SW 1271 (cell line): ENCODE data around the gene STK11IP.

Experiments
- DNase-seq, 2 experiments: peaks; one replicate each; lab custom pipeline; 2025; lab: John Stamatoyannopoulos, UW

STK11IP gene

DNA sequence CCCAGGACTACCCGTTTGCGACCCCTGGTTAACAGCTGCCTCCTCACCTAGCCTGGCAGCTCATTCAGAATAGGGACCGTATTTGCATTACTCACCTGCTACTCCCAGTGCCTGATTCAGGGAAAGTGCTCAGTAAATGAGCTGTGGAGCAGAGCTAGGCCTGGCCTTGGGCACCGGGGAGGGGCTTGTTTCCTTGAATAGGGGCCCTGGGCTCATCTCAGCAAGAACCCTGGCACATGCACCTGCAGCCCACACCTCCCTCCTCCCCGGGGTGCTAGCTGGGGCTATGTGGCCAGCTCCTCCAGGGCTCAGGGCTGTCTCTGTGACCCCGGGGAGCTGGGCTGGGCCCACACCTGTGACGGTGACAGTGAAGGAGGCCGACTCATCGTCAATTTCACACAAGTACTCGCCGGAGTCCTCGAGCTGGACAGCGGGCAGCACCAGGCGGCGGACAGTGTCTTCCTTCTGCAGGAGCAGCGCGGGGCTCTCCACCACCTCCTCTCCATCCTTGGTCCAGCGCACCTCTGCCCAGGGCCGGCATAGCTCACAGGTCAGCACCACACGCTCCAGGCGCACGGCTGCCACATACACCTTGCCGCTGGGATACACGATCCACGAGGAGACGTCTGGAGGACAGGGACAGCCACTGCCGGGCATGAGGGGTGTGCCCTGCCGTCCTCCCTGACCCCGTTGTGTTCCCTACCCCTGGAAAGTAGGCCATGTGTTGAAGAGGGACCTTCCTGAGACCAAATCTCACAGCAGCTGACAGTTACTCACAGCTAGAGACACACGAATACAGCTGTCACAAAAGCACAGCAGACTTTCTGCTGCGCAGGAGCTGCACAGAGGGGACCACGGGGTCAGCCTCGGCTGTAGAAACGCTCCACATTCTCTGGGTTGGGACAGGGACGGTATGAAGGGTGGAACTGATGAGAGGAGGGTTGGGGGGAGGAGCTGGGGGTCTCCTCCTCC lies 35.3 kb upstream of the STK11IP start:
- no peak for DNase-seq

DNA sequence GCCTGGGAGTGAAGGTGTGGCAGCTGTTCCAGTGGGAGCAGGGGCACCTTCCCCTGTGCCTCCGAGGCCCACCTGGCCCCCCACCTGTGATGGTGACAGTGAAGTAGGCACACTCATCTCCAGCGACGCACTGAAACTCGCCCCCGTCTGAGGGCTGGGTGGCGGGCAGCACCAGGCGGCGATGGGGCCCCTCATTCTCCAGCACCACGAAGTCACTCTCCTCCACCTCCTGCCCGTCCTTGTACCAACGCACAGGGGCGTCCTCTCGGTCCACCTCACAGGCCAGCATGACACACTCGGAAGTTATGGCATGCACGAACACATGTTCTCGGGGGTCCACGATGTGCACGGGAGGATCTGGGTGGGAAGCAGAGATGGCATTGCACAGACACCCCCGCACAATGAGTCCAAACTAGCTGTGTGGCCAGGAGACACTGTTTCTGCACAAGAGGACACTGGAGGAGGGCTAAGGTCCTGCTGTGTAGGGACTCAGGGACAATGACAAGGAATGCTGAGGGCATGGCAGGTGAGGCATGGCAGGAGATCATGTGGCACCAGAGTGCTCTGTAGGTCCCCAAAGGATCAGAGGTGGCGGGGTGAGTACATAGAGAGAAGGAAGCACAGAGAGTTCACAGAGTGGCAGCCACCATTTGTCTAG lies 34.3 kb upstream of the STK11IP start:
- no peak for DNase-seq

DNA sequence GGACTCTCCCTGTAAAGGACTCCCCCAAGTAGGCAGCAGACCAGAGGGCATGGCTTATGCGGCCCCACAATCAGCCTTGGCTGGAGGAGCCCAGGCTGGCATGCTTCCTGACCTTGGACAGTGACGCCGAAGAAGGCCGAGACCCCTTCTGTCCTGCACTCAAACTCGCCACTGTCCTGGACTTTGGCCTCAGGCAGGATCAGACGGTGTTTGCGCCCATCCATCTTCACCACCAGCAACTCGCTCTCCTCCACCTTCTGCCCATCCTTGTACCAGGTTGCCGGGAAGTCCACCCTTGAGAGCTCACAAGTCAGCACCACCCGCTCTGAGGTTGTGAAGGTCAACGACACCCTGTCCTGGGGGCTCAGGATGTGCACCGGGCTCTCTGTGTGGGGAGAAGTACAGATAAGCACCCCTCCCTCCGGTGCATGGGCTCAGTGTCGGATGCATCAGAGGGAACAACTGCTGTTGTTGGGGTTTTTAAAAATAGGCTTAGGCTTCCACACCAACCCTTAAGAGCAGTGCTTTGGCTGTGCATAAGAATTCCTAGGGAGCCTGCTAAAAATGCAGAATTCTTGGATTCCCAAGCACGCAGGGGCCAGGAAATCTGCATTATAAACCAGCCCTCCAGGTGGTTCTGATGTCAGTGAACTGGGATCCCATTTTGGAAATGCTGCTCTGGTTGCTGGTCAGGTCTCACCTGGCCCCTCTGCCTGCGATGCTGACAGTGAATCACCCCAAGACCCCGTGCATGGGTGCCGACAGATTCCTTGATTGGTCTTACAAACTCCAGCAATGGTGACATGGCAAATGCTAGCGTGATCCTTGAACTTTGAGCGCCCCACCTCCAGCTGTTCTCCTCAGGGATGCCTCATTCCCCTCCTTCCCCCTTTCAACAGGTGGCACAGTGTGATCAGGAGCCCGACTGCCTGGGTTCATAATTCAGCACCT lies 32.3 kb upstream of the STK11IP start:
- DNase-seq, result no peak

DNA sequence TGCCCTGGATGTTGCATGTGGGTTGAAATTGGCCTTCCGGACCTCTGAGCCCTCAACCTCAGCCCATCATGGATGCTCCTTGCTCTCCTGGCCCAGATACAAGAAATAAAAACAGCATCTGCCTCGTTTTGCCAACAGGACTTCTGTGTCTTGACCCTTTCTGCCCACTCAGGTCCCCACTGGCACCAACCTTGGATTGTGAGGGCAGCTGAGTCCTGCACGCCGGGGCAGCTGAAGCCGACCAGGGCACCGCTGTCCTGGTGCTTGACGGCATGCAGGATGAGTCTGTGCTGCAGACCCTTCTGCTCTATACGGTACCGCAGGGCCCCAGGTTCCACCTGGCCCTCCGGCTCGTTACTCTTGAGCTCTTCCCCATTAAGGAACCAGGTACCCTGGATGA lies 31.0 kb upstream of the STK11IP start:
- no peak for DNase-seq

DNA sequence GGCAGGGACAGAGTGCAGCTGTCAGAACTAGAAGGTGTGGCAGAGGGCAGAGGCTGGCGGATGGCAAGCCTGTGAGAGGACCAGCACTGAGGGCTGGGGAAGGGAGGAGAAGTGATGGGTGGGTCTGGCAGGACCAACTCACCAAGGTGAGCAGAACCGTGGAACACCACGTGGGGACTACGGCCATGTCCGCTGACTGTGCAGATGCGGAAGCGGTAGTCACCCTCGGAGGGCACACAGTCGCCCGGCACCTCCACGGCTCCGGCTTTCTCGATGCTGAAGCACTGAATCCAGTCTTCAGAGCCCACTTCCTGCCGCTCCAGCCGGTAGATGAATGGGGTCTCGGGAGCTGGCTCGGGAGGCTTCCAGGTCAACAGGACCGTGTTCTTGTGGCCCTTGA lies 30.5 kb upstream of the STK11IP start:
- DNase-seq, result no peak

DNA sequence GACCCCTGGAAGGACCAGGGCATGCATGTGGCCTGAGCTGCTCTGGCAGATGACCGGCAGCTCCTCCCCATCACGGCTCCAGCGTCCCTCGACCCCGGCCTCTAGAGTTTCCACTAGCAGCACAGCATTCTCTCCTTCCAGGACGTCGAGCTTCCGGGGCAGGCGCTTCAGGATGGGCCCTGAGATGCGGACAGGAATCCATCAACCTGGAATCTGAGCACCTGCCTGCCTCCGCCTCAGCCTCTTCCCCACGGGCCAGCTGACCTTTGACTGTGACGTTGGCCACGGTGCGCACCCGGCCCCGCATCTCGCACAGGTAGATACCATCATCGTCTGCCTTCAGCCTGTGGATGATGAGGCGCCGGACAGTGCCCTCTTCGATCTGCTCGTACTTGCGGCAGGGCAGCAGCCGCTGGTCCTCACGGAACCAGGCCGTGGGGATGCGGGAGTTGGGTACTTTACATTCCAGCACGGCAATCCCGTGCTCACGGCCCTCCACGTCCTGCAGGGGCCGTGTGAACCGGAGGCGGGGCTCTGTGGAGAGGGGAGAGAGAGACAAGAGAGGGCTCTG lies 29.8 kb upstream of the STK11IP start:
- DNase-seq, result no peak

DNA sequence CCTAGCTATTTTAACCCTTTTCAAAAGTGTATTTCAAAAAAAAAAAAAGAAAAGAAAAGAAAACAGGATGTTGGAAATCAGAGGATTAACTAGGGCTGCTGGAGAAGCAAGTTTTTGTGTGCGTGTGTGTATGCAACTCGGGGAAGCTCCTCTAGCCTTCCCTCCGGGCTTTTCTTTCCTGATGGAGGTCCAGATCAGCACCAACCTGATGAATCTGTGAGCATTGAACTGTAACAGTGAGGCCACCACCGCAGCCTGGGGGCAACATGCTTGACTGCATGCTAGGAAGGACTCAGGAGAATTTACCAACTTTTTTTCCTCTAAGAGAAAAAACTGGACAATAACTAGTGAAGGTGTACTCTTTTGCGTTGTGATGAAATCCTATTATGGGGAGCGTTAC lies 28.6 kb upstream of the STK11IP start:
- DNase-seq, result no peak

DNA sequence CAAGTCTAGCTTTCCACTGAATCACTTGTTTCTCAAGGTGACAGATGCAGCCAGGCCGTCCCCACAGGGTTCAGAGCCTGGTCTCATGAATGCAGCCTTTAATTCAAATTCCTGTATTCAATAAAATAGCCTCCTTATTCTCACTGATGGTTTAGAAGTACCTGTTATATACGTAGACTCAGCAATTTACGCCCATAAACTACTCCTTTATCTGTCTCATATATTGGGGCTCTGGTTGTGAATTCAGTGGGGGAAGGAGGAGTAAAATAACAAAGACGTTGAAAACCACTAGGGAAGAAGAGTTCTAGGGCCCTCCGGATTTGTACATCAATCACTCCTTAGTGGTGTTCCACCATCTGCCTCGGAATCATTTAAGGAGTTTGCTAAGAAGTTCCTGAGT lies 28.0 kb upstream of the STK11IP start:
- no peak for DNase-seq

DNA sequence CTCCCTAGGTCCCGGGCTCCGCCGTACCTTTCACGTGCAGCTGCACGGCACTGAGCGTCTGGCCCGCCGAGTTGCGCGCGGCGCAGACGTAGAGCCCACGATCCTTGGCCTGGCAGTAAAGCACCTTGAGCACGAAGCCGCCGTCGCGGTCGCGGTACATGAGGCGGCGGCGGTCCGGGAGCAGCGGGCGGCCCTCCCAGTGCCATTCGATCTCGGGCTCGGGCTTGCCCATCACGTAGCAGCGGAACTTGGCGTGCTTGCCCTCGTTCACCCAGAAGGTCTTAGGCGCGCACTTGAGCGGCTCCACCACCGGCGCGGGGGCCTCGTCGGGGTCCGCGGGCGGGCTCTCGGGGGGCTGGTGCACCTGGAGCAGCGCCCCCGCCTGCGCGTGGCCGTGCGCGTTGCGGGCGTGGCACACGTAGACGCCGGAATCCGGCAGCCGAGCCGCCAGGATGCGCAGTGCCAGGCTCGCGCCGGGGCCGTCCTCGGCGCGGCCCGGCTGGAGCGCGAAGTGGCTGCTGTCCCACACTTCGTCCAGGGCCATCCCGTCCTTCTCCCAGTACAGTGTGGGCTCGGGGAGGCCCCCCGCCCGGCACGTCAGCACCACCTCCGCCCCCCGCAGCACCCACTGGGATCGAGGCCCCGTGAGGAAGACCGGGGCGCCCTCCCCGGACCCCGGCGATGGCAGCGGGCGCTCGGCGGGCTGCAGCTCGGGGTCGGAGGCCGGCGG lies 27.3 kb upstream of the STK11IP start:
- DNase-seq, result peak in 1 of 2 experiments; percentile 26

DNA sequence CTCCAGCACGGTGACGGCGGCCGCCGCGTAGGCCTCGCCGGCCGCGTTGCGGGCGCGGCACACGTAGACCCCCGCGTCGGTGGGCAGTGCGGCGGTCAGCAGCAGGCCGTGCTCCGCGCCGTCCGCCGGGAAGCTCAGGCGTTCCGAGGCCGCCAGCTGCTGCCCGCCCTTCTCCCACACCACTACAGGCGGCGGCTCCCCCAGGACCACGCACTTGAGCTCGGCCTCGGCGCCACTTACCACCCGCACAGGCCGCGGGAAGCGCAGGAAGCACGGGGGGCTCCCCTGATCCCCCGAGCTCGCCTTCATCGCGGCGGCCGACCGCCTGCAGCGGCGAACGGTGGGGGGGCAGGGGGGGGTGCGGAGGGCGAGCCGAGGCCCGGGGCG lies 26.7 kb upstream of the STK11IP start:
- DNase-seq, result no peak

DNA sequence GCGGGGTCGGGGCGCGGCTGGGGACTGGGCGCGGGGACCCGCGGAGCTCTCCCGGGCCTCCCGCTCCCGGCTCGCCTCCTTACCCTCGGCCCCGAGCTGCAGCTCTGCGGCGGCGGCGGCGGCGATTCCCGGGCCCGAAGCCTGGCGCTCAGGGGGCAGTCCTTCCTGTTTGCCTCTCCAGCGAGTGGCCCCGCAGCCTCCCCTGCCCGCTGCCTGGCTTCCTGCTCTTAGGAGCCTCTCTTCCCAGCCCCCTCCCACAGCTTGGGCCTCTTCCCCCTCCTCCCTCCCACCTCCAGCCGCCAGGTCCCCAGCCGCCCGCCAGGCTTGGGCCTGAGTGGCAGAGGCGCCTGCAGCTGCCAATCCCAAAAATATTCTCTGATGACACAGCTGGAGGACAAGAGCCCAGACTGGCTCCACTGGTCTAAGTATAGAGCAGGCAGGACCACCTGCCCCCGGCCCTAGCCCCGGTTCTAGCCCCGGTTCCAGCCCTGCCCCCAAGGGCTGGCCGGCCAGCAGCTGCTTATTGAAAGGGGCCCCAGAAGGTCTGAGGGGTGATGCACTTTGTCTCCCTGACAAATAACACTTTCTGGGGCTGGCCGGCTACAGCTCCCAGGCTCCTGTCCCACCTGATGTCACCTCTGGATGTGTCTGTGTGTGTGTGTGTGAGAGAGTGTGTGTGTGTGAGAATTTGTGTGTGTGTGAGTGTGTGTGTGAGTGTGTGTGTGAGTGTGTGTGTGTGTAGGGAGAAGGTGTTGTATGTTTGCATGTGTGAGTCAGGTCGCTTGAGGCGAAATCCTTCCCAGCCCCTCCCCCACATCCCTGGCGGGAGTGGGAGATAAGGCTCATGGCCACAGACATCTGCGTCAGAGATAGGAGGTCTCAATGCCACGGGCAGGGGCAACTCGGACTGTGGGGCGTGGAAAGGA lies 26.1 kb upstream of the STK11IP start, which contains the start of gene OBSL1:
TSS of gene OBSL1 (minus strand) at position 229 of the 926 bp plus-strand sequence. CDS start 307 bp downstream, outside the sequence.
- DNase-seq, result peak; percentile 47 to 49

DNA sequence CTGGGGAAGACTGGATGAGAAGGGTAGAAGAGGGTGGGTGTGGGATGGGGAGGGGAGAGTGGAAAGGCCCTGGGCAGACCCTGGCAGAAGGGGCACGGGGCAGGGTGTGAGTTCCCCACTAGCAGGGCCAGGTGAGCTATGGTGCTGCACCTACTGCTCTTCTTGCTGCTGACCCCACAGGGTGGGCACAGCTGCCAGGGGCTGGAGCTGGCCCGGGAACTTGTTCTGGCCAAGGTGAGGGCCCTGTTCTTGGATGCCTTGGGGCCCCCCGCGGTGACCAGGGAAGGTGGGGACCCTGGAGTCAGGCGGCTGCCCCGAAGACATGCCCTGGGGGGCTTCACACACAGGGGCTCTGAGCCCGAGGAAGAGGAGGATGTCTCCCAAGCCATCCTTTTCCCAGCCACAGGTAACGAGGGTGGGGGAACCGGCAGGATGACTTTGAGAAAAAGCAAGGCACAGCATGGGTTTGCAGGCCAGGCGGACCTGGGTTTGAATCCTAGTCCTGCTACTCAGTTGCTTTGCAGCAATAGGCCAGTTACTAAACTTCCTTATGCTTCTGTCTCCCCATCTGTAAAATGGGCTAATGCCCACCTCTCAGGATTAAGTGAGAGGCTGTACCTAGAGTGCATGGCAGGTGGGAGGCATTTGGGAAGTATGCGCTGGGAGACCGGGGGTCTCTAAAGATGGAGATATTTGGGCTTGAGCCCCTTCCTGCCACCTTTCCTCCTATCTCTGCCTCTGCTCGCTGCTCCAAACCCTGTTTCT lies 25.2 kb upstream of the STK11IP start, which contains the start of gene INHA:
TSS of gene INHA (plus strand) at position 74 of the 765 bp plus-strand sequence. CDS start at position 139, 65 bp downstream.
- DNase-seq, result no peak

DNA sequence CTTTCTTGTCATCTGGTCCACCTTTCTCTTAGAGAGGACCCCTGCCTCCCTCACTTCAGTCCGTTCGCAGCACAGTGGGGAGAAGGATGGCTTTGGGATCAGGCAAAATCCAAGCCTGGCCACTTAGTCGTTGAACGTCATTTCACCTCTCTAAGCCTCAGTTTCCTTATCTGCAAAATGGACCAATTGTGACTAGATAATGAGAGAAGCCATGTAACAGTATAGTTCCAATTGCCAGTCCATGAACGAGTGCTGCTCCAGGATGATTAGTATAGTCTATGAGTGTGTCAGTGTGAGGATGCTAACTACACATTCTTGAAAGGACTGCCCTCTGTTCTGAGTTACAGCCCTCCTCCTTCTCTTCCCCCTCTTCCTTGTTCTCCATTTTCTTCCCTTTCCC lies 24.5 kb upstream of the STK11IP start:
- DNase-seq, result peak in 1 of 2 experiments; percentile 83

DNA sequence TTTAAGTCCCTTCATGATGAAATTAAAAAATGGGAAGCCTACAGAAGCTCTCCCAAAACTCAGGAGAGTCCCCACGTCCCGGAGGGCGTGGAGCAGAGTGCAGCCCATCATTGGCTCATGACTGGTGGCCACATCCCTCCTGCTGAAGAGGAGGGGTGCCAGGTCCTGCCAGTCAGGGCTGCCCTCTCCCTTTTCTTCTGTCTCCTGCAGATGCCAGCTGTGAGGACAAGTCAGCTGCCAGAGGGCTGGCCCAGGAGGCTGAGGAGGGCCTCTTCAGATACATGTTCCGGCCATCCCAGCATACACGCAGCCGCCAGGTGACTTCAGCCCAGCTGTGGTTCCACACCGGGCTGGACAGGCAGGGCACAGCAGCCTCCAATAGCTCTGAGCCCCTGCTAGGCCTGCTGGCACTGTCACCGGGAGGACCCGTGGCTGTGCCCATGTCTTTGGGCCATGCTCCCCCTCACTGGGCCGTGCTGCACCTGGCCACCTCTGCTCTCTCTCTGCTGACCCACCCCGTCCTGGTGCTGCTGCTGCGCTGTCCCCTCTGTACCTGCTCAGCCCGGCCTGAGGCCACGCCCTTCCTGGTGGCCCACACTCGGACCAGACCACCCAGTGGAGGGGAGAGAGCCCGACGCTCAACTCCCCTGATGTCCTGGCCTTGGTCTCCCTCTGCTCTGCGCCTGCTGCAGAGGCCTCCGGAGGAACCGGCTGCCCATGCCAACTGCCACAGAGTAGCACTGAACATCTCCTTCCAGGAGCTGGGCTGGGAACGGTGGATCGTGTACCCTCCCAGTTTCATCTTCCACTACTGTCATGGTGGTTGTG lies 23.0 kb upstream of the STK11IP start:
- DNase-seq, result no peak

DNA sequence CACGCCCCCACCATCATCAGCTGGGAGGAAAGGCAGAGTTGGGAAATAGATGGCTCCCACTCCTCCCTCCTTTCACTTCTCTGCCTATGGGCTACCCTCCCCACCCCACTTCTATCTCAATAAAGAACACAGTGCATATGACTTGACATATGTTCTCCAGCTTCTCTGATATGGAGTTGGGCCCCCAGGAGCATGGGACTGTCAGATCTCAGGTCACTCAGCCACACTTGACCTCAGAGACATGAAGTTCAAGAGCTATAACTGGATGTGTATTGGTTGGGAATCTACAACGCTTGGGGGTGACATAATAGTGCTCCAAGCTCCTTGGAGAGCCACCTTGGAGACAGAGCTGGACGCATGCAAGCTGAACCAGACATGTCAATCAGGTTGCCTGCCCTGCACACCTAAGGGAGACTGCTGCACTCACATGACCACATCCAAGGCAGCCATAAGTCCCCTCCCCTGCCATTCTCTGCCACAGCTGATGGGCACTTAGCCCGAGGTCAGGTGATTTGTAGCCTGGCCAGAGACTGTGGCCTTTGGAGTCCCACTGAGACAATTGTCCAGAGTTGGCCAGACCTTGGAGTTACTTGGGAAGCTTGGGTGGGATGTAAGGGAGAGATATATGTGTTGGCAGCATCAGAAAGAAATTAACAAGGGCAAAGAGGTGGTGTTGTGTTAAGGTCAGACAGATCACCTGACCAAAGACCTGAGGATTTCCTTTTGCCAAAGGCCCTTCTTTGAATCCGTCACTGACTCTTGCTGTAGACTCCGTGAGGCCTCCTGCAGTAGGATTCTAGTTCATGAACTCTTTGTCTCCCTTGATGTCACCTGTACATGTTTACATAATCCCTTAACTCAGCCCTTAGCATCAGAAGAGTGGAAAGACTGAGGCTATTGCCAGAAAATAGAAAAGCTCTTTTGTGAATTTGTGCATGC lies 21.8 kb upstream of the STK11IP start:
- DNase-seq, result no peak

DNA sequence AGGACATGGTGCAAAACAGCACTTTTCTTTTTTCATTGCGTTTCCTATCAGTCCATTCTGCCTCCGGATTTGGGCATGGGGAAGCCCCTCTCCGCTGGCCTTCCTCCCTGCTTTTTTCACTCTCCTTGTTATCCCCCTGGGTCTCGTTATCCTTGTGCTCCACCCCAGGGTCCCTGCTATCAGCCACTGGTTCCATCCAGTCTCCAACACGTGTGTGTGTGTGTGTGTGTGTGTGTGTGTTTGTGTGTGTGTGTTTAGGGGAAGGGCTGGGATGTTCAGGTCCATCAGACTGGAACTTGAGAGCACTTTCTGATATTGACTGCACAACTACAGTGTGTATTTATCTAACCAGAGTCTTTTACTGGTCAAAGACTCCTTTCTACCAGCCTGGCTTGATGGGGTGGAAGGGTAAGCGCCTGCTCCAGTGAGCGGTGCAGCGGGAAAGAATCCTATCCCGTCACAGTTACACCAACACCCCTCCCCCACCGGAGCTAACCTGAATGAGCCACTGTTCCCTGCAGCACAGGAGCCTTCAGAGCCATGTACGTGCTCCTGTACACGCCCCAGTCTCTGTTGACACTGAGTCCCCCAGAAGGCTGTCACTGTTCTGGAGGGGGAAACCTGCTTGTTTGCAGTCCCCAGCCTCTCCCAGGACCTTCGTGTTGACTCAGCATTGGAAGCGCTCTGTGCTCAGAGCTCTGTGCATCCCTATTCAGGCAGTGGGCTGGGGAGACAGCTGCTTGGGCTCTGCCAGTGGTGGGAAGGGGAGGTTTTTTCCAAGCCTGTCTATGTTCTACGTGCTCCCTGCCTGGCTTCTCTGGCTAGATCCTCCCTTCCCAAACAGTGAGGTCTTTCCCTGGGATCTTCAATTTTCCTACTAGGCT lies 20.9 kb upstream of the STK11IP start:
- DNase-seq, result no peak
